Transverse colon (tissue), 4 donors: ENCODE data around the gene BDKRB2. TPM values are rescaled to one million over a fixed set of nuclear protein-coding genes. Genes with fewer than 3 reads are reported as not detected.

Experiments used
- DNase-seq: peaks from one replicate; pipeline ENCODE4 v3.0.0-alpha.2; 2019
- H3K27ac ChIP-seq, 4 donors: fragments of 200-600 bp; sonication (generic); 2 replicates each; pipeline ENCODE4 v1.5.1; 2016 to 2018; ENCODE audit warnings: inconsistent platforms in 4 of 4
- H3K27me3 ChIP-seq: fragments of 200-600 bp; sonication (generic); 2 replicates; pipeline ENCODE4 v1.5.1; 2017; ENCODE audit warnings: inconsistent platforms
- H3K36me3 ChIP-seq, 4 donors: fragments of 200-600 bp; sonication (generic); 2 replicates each; pipeline ENCODE4 v1.5.1; 2017 to 2019; ENCODE audit warnings: inconsistent platforms in 4 of 4
- H3K4me1 ChIP-seq, 4 donors: fragments of 200-600 bp; sonication (generic); 2 replicates each; pipeline ENCODE4 v1.5.1; 2017 to 2020; ENCODE audit warnings: inconsistent platforms in 4 of 4
- H3K4me3 ChIP-seq, 4 donors: fragments of 200-600 bp; sonication (generic); 1 replicate in 1 of 4; 2 replicates in 3 of 4; pipeline versions ENCODE4 v1.5.1 to v1.6.1; 2017 to 2019; ENCODE audit warnings: inconsistent platforms in 4 of 4
- H3K9me3 ChIP-seq, 2 donors: fragments of 200-600 bp; sonication (generic); 2 replicates each; pipeline ENCODE4 v1.5.1; 2017 to 2019; ENCODE audit warnings: inconsistent platforms in 2 of 2
- CTCF ChIP-seq, 5 experiments: fragments of 200-600 bp in 3 of 5; fragments of 450-650 bp in 2 of 5; sonication (generic) in 3 of 5; IDR thresholded peaks; 1 replicate in 2 of 5; 2 replicates in 3 of 5; pipeline ENCODE4 v1.5.1; 2016 to 2017; ENCODE audit warnings: antibody characterized with exemption in 5 of 5, inconsistent platforms in 3 of 5, mild to moderate bottlenecking in 2 of 5, moderate library complexity in 1 of 5
- EP300 ChIP-seq: sonication (generic); formaldehyde crosslinking; IDR thresholded peaks from one replicate; pipeline ENCODE4 v1.6.1; 2017; ENCODE audit warnings: antibody characterized with exemption, low read depth
- POLR2A ChIP-seq: fragments of 450-650 bp; IDR thresholded peaks from one replicate; pipeline ENCODE4 v1.6.1; 2016; ENCODE audit warnings: antibody characterized with exemption, mild to moderate bottlenecking, moderate library complexity
- POLR2AphosphoS5 ChIP-seq, 3 donors: sonication (generic); formaldehyde crosslinking; IDR thresholded peaks; one replicate each; pipeline ENCODE4 v1.6.1; 2016; ENCODE audit warnings: antibody characterized with exemption in 3 of 3
- whole genome bisulfite sequencing, 2 donors: methylation state at CpG; one replicate each; pipeline ENCODE4 v1.1.5; 2018; ENCODE audit warnings: low coverage in 1 of 2; 5-methylcytosine and 5-hydroxymethylcytosine counted together
- in situ Hi-C, 4 donors: fragments of 200-750 bp; cut with MboI; loops; one replicate each; pipeline versions ENCODE4 v1.15.0 to v1.15.1; 2017; ENCODE audit warnings: low sequenced_read_pairs in 3 of 4, low pct_ligation_motif_present in 1 of 4, low pct_unique_long_range_greater_than_20kb in 1 of 4
- intact Hi-C: fragments of 100-400 bp; cut with DNase I; formaldehyde crosslinking; loops from one replicate; pipeline ENCODE4 v1.15.1; 2023; ENCODE audit warnings: low total_unique reads
- total RNA-seq, 4 donors: library from RNA; depleted of rRNA; stranded (reverse); fragments of >200 nt; gene quantifications; one replicate each; pipeline ENCODE4 v1.1.0, GENCODE V29; 2016

Gene BDKRB2
- total RNA-seq, 4 donors from 2014 or later, result 2.6 to 19.8 (median 17.4) TPM

- Histone ChIP-seq H3K4me1 (peaks cover 0 to 11% (median 7%) of the 10 kb centered on the region in 4 donors), H3K27ac (peak overlapping the region in 3 of 4 donors; percentile 2 to 69 (median 61)), H3K4me3 (no peak overlapping the region), H3K27me3 (no peaks in the 10 kb centered on the region), H3K9me3 (no peaks in the 10 kb centered on the region), H3K36me3 (no peaks in the 10 kb centered on the region)
- 70 to 80% methylated on average over 3 of the region's 3 CpGs for WGBS, 2 donors
- TF ChIP-seq CTCF (IDR thresholded peaks at IDR 0.05) (no peak), POLR2AphosphoS5 (IDR thresholded peaks at IDR 0.05) (no peak), POLR2A (no peak), EP300 (no peak)
- intact Hi-C loops, result no loop called here
- no peak for DNase-seq
- in situ Hi-C loops, result no loop called here
Measured at GRCh38 chr14:96233661-96234060, 29.0 kb downstream of the BDKRB2 start.

GRCh38 chr14:96235426-96235825, 30.8 kb downstream of the BDKRB2 start:
- H3K9me3 ChIP-seq, result no peaks in the 10 kb centered on the region
- intact Hi-C loops, result no loop called here
- no peak overlapping the region for H3K27ac ChIP-seq
- H3K27me3 ChIP-seq, result no peaks in the 10 kb centered on the region
- peaks cover 3 to 26% (median 13%) of the 10 kb centered on the region in 4 donors for H3K4me1 ChIP-seq
- in situ Hi-C loops, result no loop called here
- 23 to 45% methylated on average over 1 to 4 of the region's 4 CpGs for WGBS, 2 donors
- no peak for TF ChIP-seq POLR2A
- TF ChIP-seq EP300, result no peak
- TF ChIP-seq CTCF (IDR thresholded peaks at IDR 0.05), result no peak
- TF ChIP-seq POLR2AphosphoS5 (IDR thresholded peaks at IDR 0.05), result no peak
- DNase-seq, result no peak
- H3K36me3 ChIP-seq, result no peaks in the 10 kb centered on the region
- no peak overlapping the region for H3K4me3 ChIP-seq

GRCh38 chr14:96237641-96238040, 33.0 kb downstream of the BDKRB2 start:
- Histone ChIP-seq H3K36me3 (no peaks in the 10 kb centered on the region), H3K27me3 (no peaks in the 10 kb centered on the region), H3K4me3 (no peak overlapping the region), H3K4me1 (peaks cover 3 to 26% (median 13%) of the 10 kb centered on the region in 4 donors), H3K9me3 (no peaks in the 10 kb centered on the region), H3K27ac (no peak overlapping the region)
- intact Hi-C loops (no loop called here), in situ Hi-C loops (no loop called here)
- TF ChIP-seq POLR2A (no peak), CTCF (IDR thresholded peaks at IDR 0.05) (no peak), EP300 (no peak), POLR2AphosphoS5 (IDR thresholded peaks at IDR 0.05) (no peak)
- WGBS, 2 donors, result 93% methylated on average over 2 of the region's 2 CpGs; no CpG with 5 or more reads in 1 of the 2 donors
- DNase-seq, result no peak

GRCh38 chr14:96238676-96239265, 34.1 kb downstream of the BDKRB2 start:
- intact Hi-C loops (no loop called here), in situ Hi-C loops (no loop called here)
- DNase-seq, result no peak
- H3K4me3 ChIP-seq, result no peak overlapping the region
- TF ChIP-seq CTCF (IDR thresholded peaks at IDR 0.05) (no peak), EP300 (no peak), POLR2AphosphoS5 (IDR thresholded peaks at IDR 0.05) (no peak), POLR2A (no peak)
- H3K27me3 ChIP-seq, result no peaks in the 10 kb centered on the region
- 50 to 73% methylated on average over 2 to 7 of the region's 7 CpGs for WGBS, 2 donors
- no peaks in the 10 kb centered on the region for H3K9me3 ChIP-seq
- peak overlapping the region; percentile 36 to 78 (median 54) for H3K27ac ChIP-seq
- H3K4me1 ChIP-seq, result peaks cover 3 to 23% (median 8%) of the 10 kb centered on the region in 4 donors
- H3K36me3 ChIP-seq, result no peaks in the 10 kb centered on the region
